GM23338 (cell line): ENCODE results near the gene TFEB.

Source experiments
- CREB1 ChIP-seq: fragments of 250-450 bp; sonication (Bioruptor Pico); IDR thresholded peaks from 2 replicates; pipeline ENCODE4 v1.5.0; 2020; ENCODE audit warnings: low read depth, mild to moderate bottlenecking, moderate library complexity
- EZH2 ChIP-seq: fragments of 200-600 bp; sonication (generic); IDR thresholded peaks from one replicate; pipeline ENCODE4 v1.8.0; 2017; ENCODE audit warnings: antibody characterized with exemption, mild to moderate bottlenecking, low read depth; ENCODE audit not compliant: unreplicated experiment
- EZH2phosphoT487 ChIP-seq: fragments of 200-600 bp; sonication (generic); IDR thresholded peaks from one replicate; pipeline ENCODE4 v1.8.1; 2018; ENCODE audit warnings: antibody characterized with exemption; ENCODE audit not compliant: unreplicated experiment
- JUNB ChIP-seq: IDR thresholded peaks from one replicate; pipeline ENCODE4 v1.6.1; 2016; ENCODE audit warnings: antibody characterized with exemption; ENCODE audit not compliant: unreplicated experiment
- POLR2AphosphoS5 ChIP-seq: IDR thresholded peaks from 2 replicates; pipeline ENCODE4 v1.6.1; 2016; ENCODE audit warnings: antibody characterized with exemption, low read depth
- STAT1 ChIP-seq: IDR thresholded peaks from one replicate; pipeline ENCODE4 v1.6.1; 2016; ENCODE audit warnings: antibody characterized with exemption; ENCODE audit not compliant: unreplicated experiment
- TF ChIP-seq, protein P1 (sequence below), 2 experiments: fragments of 200-600 bp in 1 of 2; sonication (generic) in 1 of 2; conservative IDR thresholded peaks; 2 replicates each; pipeline versions ENCODE4 v1.5.1 to v1.6.1; 2016 to 2017; ENCODE audit warnings: antibody characterized with exemption in 2 of 2, low read depth in 2 of 2, mild to moderate bottlenecking in 2 of 2, moderate library complexity in 1 of 2
- TF ChIP-seq, protein P2 (sequence below): IDR thresholded peaks from 2 replicates; pipeline ENCODE4 v1.6.1; 2016; ENCODE audit warnings: antibody characterized with exemption
- TF ChIP-seq, protein P3 (sequence below): fragments of 250-450 bp; sonication (Bioruptor Pico); IDR thresholded peaks from 2 replicates; pipeline ENCODE4 v1.5.0; 2020; ENCODE audit warnings: mild to moderate bottlenecking, moderate library complexity
- TF ChIP-seq, protein P4 (sequence below): IDR thresholded peaks from one replicate; pipeline ENCODE4 v1.6.1; 2018; ENCODE audit warnings: antibody characterized with exemption; ENCODE audit not compliant: unreplicated experiment

DNA sequence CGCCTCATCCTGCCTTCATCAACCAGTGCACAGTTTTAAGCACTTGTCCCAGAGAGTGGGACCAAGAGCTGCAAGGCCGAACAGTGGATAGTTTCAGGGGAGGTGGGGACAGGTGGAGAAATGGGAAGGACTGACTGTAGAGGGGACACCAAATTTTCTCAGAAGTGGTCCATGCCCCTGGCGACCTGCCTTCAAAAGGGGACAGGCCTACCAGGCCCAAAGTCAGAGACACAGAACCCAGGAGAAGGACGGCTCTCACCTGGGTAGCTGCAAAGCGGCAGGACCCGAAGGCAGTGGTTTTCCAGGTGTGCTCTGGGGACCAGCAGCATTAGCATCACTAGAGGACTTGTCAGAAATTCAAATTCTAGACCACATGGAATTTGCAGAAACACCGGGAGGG is 5.8 kb downstream of the TFEB start:
- TF ChIP-seq, protein P1, sequence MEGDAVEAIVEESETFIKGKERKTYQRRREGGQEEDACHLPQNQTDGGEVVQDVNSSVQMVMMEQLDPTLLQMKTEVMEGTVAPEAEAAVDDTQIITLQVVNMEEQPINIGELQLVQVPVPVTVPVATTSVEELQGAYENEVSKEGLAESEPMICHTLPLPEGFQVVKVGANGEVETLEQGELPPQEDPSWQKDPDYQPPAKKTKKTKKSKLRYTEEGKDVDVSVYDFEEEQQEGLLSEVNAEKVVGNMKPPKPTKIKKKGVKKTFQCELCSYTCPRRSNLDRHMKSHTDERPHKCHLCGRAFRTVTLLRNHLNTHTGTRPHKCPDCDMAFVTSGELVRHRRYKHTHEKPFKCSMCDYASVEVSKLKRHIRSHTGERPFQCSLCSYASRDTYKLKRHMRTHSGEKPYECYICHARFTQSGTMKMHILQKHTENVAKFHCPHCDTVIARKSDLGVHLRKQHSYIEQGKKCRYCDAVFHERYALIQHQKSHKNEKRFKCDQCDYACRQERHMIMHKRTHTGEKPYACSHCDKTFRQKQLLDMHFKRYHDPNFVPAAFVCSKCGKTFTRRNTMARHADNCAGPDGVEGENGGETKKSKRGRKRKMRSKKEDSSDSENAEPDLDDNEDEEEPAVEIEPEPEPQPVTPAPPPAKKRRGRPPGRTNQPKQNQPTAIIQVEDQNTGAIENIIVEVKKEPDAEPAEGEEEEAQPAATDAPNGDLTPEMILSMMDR (conservative IDR thresholded peaks at IDR 0.05; ENCODE audit: low read depth in 2 of 2): no peak
- no peak for TF ChIP-seq EZH2phosphoT487
- TF ChIP-seq CREB1 (CRISPR knock-in tag): no peak
- TF ChIP-seq EZH2: no peak
- TF ChIP-seq JUNB: no peak
- no peak for TF ChIP-seq POLR2AphosphoS5
- TF ChIP-seq, protein P2, sequence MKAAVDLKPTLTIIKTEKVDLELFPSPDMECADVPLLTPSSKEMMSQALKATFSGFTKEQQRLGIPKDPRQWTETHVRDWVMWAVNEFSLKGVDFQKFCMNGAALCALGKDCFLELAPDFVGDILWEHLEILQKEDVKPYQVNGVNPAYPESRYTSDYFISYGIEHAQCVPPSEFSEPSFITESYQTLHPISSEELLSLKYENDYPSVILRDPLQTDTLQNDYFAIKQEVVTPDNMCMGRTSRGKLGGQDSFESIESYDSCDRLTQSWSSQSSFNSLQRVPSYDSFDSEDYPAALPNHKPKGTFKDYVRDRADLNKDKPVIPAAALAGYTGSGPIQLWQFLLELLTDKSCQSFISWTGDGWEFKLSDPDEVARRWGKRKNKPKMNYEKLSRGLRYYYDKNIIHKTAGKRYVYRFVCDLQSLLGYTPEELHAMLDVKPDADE: no peak
- TF ChIP-seq, protein P3, sequence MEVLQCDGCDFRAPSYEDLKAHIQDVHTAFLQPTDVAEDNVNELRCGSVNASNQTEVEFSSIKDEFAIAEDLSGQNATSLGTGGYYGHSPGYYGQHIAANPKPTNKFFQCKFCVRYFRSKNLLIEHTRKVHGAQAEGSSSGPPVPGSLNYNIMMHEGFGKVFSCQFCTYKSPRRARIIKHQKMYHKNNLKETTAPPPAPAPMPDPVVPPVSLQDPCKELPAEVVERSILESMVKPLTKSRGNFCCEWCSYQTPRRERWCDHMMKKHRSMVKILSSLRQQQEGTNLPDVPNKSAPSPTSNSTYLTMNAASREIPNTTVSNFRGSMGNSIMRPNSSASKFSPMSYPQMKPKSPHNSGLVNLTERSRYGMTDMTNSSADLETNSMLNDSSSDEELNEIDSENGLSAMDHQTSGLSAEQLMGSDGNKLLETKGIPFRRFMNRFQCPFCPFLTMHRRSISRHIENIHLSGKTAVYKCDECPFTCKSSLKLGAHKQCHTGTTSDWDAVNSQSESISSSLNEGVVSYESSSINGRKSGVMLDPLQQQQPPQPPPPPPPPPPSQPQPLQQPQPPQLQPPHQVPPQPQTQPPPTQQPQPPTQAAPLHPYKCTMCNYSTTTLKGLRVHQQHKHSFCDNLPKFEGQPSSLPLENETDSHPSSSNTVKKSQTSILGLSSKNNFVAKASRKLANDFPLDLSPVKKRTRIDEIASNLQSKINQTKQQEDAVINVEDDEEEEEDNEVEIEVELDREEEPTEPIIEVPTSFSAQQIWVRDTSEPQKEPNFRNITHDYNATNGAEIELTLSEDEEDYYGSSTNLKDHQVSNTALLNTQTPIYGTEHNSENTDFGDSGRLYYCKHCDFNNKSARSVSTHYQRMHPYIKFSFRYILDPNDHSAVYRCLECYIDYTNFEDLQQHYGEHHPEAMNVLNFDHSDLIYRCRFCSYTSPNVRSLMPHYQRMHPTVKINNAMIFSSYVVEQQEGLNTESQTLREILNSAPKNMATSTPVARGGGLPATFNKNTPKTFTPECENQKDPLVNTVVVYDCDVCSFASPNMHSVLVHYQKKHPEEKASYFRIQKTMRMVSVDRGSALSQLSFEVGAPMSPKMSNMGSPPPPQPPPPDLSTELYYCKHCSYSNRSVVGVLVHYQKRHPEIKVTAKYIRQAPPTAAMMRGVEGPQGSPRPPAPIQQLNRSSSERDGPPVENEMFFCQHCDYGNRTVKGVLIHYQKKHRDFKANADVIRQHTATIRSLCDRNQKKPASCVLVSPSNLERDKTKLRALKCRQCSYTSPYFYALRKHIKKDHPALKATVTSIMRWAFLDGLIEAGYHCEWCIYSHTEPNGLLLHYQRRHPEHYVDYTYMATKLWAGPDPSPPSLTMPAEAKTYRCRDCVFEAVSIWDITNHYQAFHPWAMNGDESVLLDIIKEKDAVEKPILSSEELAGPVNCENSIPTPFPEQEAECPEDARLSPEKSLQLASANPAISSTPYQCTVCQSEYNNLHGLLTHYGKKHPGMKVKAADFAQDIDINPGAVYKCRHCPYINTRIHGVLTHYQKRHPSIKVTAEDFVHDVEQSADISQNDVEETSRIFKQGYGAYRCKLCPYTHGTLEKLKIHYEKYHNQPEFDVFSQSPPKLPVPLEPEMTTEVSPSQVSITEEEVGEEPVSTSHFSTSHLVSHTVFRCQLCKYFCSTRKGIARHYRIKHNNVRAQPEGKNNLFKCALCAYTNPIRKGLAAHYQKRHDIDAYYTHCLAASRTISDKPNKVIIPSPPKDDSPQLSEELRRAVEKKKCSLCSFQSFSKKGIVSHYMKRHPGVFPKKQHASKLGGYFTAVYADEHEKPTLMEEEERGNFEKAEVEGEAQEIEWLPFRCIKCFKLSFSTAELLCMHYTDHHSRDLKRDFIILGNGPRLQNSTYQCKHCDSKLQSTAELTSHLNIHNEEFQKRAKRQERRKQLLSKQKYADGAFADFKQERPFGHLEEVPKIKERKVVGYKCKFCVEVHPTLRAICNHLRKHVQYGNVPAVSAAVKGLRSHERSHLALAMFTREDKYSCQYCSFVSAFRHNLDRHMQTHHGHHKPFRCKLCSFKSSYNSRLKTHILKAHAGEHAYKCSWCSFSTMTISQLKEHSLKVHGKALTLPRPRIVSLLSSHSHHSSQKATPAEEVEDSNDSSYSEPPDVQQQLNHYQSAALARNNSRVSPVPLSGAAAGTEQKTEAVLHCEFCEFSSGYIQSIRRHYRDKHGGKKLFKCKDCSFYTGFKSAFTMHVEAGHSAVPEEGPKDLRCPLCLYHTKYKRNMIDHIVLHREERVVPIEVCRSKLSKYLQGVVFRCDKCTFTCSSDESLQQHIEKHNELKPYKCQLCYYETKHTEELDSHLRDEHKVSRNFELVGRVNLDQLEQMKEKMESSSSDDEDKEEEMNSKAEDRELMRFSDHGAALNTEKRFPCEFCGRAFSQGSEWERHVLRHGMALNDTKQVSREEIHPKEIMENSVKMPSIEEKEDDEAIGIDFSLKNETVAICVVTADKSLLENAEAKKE (CRISPR knock-in tag): no peak
- TF ChIP-seq, protein P4, sequence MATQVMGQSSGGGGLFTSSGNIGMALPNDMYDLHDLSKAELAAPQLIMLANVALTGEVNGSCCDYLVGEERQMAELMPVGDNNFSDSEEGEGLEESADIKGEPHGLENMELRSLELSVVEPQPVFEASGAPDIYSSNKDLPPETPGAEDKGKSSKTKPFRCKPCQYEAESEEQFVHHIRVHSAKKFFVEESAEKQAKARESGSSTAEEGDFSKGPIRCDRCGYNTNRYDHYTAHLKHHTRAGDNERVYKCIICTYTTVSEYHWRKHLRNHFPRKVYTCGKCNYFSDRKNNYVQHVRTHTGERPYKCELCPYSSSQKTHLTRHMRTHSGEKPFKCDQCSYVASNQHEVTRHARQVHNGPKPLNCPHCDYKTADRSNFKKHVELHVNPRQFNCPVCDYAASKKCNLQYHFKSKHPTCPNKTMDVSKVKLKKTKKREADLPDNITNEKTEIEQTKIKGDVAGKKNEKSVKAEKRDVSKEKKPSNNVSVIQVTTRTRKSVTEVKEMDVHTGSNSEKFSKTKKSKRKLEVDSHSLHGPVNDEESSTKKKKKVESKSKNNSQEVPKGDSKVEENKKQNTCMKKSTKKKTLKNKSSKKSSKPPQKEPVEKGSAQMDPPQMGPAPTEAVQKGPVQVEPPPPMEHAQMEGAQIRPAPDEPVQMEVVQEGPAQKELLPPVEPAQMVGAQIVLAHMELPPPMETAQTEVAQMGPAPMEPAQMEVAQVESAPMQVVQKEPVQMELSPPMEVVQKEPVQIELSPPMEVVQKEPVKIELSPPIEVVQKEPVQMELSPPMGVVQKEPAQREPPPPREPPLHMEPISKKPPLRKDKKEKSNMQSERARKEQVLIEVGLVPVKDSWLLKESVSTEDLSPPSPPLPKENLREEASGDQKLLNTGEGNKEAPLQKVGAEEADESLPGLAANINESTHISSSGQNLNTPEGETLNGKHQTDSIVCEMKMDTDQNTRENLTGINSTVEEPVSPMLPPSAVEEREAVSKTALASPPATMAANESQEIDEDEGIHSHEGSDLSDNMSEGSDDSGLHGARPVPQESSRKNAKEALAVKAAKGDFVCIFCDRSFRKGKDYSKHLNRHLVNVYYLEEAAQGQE: no peak
- no peak for TF ChIP-seq STAT1
